HCT116 (cell line): ENCODE results near the gene TMEM175. TPM values are rescaled to one million over a fixed set of nuclear protein-coding genes. Genes with fewer than 3 reads are reported as not detected.

Source experiments
- ATAC-seq: fragments of 200-7000 bp; cut with Tn5 transposase; 2 replicates; pipeline ENCODE4 v1.9.1; 2020; ENCODE audit warnings: mild to moderate bottlenecking, moderate library complexity
- BruUV-seq: library from RNA; stranded (reverse); fragments of 400-500 nt; replicated peaks from 2 replicates; lab custom pipeline; 2021; lab: Mats Ljungman, UMichigan
- CTCF ChIA-PET: fragments of 300-600 bp; sonication (Branson Sonifier 250); formaldehyde crosslinking; loops from one replicate; lab custom pipeline; 2021; ENCODE audit warnings: antibody characterized with exemption; lab: Charles Lee
- POLR2A ChIA-PET: fragments of 300-600, 350-600 bp; sonication (Branson Sonifier 250); formaldehyde crosslinking; loops from one replicate; lab custom pipeline; 2021; ENCODE audit warnings: antibody characterized with exemption; lab: Charles Lee
- RAD21 ChIA-PET, 2 experiments: fragments of 300-600 bp; sonication (Branson Sonifier 250); formaldehyde crosslinking; loops; one replicate each; lab custom pipeline; 2023; ENCODE audit warnings: low total read pairs in 2 of 2; ENCODE audit not compliant: uncharacterized antibody in 2 of 2, unreplicated experiment in 2 of 2, low non-redundant PET in 1 of 2; lab: Charles Lee
- DNase-seq: peaks from one replicate; pipeline ENCODE4 v3.0.0-alpha.2; 2010; ENCODE audit warnings: low read depth, low spot score
- H2AFZ ChIP-seq: fragments of 200-600 bp; shearing (Covaris generic), sonication (generic); 2 replicates; pipeline ENCODE4 v1.6.1; 2017; ENCODE audit warnings: low read depth, mixed run types, mixed read lengths, antibody characterized with exemption, low read length; ENCODE audit not compliant: poor library complexity, severe bottlenecking
- H3K27ac ChIP-seq: 2 replicates; pipeline ENCODE4 v1.5.1; 2012; ENCODE audit warnings: low read depth, low read length
- H3K27me3 ChIP-seq: fragments of 200-600 bp; sonication (generic); 2 replicates; pipeline ENCODE4 v1.6.1; 2016; ENCODE audit warnings: mixed run types, low read length, mixed read lengths; ENCODE audit not compliant: insufficient read depth
- H3K36me3 ChIP-seq, 2 experiments: fragments of 200-500 bp in 1 of 2; fragments of 200-600 bp in 1 of 2; sonication (Bioruptor generic) in 1 of 2; sonication (generic) in 1 of 2; 2 replicates each; pipeline versions ENCODE4 v1.5.1 to v1.6.1; 2014 to 2016; ENCODE audit warnings: low read length in 2 of 2, inconsistent platforms in 1 of 2, mixed read lengths in 1 of 2, mixed run types in 1 of 2; ENCODE audit not compliant: insufficient read depth in 2 of 2, control insufficient read depth in 1 of 2
- H3K4me1 ChIP-seq, 2 experiments: fragments of 200-600 bp in 1 of 2; sonication (generic) in 1 of 2; 2 replicates each; pipeline versions ENCODE4 v1.5.1 to v1.6.1; 2012 to 2017; ENCODE audit warnings: low read length in 2 of 2, inconsistent platforms in 1 of 2, mild to moderate bottlenecking in 1 of 2, mixed read lengths in 1 of 2, mixed run types in 1 of 2, moderate library complexity in 1 of 2; ENCODE audit not compliant: insufficient read depth in 2 of 2, control insufficient read depth in 1 of 2
- H3K4me2 ChIP-seq: fragments of 200-600 bp; sonication (generic); 2 replicates; pipeline ENCODE4 v1.6.1; 2017; ENCODE audit warnings: mixed run types, low read length, mixed read lengths
- H3K4me3 ChIP-seq, 2 experiments: fragments of 200-600 bp in 1 of 2; sonication (generic) in 1 of 2; replicated peaks in 1 of 2; 2 replicates each; pipeline ENCODE4 v1.5.1; 2011 to 2016; ENCODE audit warnings: low read length in 2 of 2, control low read depth in 1 of 2, low read depth in 1 of 2, mild to moderate bottlenecking in 1 of 2, mixed read lengths in 1 of 2, mixed run types in 1 of 2
- H3K79me2 ChIP-seq: fragments of 200-600 bp; sonication (generic); 2 replicates; pipeline ENCODE4 v1.6.1; 2017; ENCODE audit warnings: mild to moderate bottlenecking, mixed run types, low read length, moderate library complexity, mixed read lengths; ENCODE audit not compliant: insufficient read depth
- H3K9ac ChIP-seq: fragments of 200-600 bp; sonication (generic); 2 replicates; pipeline ENCODE4 v1.6.1; 2016; ENCODE audit warnings: low read length, mixed read lengths
- H3K9me2 ChIP-seq: fragments of 200-600 bp; sonication (generic), shearing (Covaris generic); 2 replicates; pipeline ENCODE4 v1.6.1; 2017; ENCODE audit warnings: mixed run types, mild to moderate bottlenecking, moderate library complexity; ENCODE audit not compliant: insufficient read depth
- H3K9me3 ChIP-seq, 2 experiments: fragments of 200-500 bp in 1 of 2; fragments of 200-600 bp in 1 of 2; sonication (Bioruptor generic) in 1 of 2; sonication (generic) in 1 of 2; 2 replicates each; pipeline ENCODE4 v1.6.1; 2014 to 2017; ENCODE audit warnings: low read length in 2 of 2, mixed read lengths in 2 of 2, inconsistent platforms in 1 of 2, low read depth in 1 of 2, mild to moderate bottlenecking in 1 of 2, mixed run types in 1 of 2, moderate library complexity in 1 of 2; ENCODE audit not compliant: control insufficient read depth in 1 of 2, insufficient read depth in 1 of 2
- H4K20me1 ChIP-seq: fragments of 200-600 bp; sonication (generic), shearing (Covaris generic); 2 replicates; pipeline ENCODE4 v1.6.1; 2017; ENCODE audit warnings: mixed run types, mild to moderate bottlenecking, moderate library complexity; ENCODE audit not compliant: insufficient read depth
- CTCF ChIP-seq, 3 experiments: fragments of 200-600 bp in 1 of 3; sonication (generic) in 1 of 3; IDR thresholded peaks in 2 of 3; conservative IDR thresholded peaks in 1 of 3; 2 replicates each; pipeline ENCODE4 v1.5.1; 2012 to 2017; ENCODE audit warnings: low read depth in 2 of 3, low read length in 2 of 3, antibody characterized with exemption in 1 of 3, borderline replicate concordance in 1 of 3, control low read depth in 1 of 3, mild to moderate bottlenecking in 1 of 3, mixed read lengths in 1 of 3, mixed run types in 1 of 3, moderate library complexity in 1 of 3; ENCODE audit not compliant: insufficient read depth in 1 of 3
- EZH2phosphoT487 ChIP-seq: fragments of 200-600 bp; IDR thresholded peaks from 2 replicates; pipeline ENCODE4 v1.6.1; 2018; ENCODE audit warnings: antibody characterized with exemption, borderline replicate concordance
- JUND ChIP-seq: IDR thresholded peaks from 2 replicates; pipeline ENCODE4 v1.6.1; 2012
- MAX ChIP-seq: IDR thresholded peaks from 2 replicates; pipeline ENCODE4 v1.6.1; 2012
- POLR2AphosphoS5 ChIP-seq: IDR thresholded peaks from 2 replicates; pipeline ENCODE4 v1.6.1; 2011; ENCODE audit warnings: mild to moderate bottlenecking, low read depth, low read length, moderate library complexity
- SRF ChIP-seq: IDR thresholded peaks from 2 replicates; pipeline ENCODE4 v1.6.1; 2012; ENCODE audit warnings: low read depth
- YY1 ChIP-seq: IDR thresholded peaks from 2 replicates; pipeline ENCODE4 v1.6.1; 2011; ENCODE audit warnings: low read length, low read depth, moderate library complexity, mild to moderate bottlenecking; ENCODE audit not compliant: insufficient replicate concordance; ENCODE audit errors: extremely low read depth
- intact Hi-C: fragments of 100-400 bp; cut with micrococcal nuclease; formaldehyde crosslinking; loops from 2 replicates; pipeline ENCODE4 v1.10.0; 2022
- total RNA-seq: library from RNA; stranded (reverse); gene quantifications from one replicate; pipeline ENCODE4 v1.2.1, GENCODE V29; 2021; ENCODE audit not compliant: unreplicated experiment

The TMEM175 gene
- total RNA-seq, 1 experiment from 2014 or later = 17.5 TPM

GRCh38 chr4:962231-963208 lies 30.3 kb downstream of the TMEM175 start:
- TSS peak; percentile 46 for BruUV-seq
- POLR2A ChIA-PET = no interaction called here

More at GRCh38 chr4:962231-963208, 30.3 kb downstream of the TMEM175 start:
- H3K4me2 ChIP-seq = peak overlapping the region; percentile 89
- peak overlapping the region; percentile 74 for H3K9ac ChIP-seq
- no peaks in the 10 kb centered on the region for H4K20me1 ChIP-seq
- H3K79me2 ChIP-seq = no peaks in the 10 kb centered on the region; the same call in 1 of the 2 replicates
- CTCF ChIA-PET = no interaction called here
- intact Hi-C loops = no loop called here
- no peaks in the 10 kb centered on the region for H3K9me2 ChIP-seq
- no peaks in the 10 kb centered on the region for H3K27me3 ChIP-seq
- H2AFZ ChIP-seq = no peak overlapping the region
- ATAC-seq = peak; percentile 74
- no peaks in the 10 kb centered on the region for H3K36me3 ChIP-seq
- H3K4me3 ChIP-seq = peak overlapping the region; percentile 64 to 72
- RAD21 ChIA-PET = interaction anchor here (0.6 to 1.6 kb wide), 2 partner anchors 25 to 137 kb away, joined by 4 read pairs; partner anchors contain the start of genes CPLX1 (in 1 of the 2) and IDUA (in 1 of the 2)
- no peak for DNase-seq
- H3K27ac ChIP-seq = peak overlapping the region; percentile 74
- peaks cover 5 to 20% of the 10 kb centered on the region in 2 experiments; a peak in 3 of 4 replicates for H3K4me1 ChIP-seq
- no peaks in the 10 kb centered on the region for H3K9me3 ChIP-seq
- TF ChIP-seq JUND (no peak), EZH2phosphoT487 (no peak), MAX (no peak), SRF (no peak), YY1 (peak; percentile 14), CTCF (IDR thresholded peaks at IDR 0.05 in 2 of 3, conservative IDR thresholded peaks at IDR 0.05 in 1 of 3; ENCODE audit: borderline replicate concordance in 1 of 3, insufficient read depth in 1 of 3, low read depth in 2 of 3, low read length in 2 of 3) (peak in 1 of 3 experiments; percentile 36; a peak in 3 of 6 replicates), POLR2AphosphoS5 (peak; percentile 80)
